Sciatic nerve (tissue), 2 donors: ENCODE data around the gene NOB1. TPM values are rescaled to one million over a fixed set of nuclear protein-coding genes. Genes with fewer than 3 reads are reported as not detected.

Experiments used
- ATAC-seq: fragments of 200-7000 bp; cut with Tn5 transposase; one replicate; pipeline ENCODE4 v1.9.1; 2020; ENCODE audit warnings: mild to moderate bottlenecking, moderate library complexity
- DNase-seq: peaks from one replicate; pipeline ENCODE4 v3.0.0-alpha.2; 2020; ENCODE audit warnings: low spot score
- intact Hi-C: fragments of 100-400 bp; cut with DNase I; formaldehyde crosslinking; loops from one replicate; pipeline ENCODE4 v1.14.2; 2022
- total RNA-seq: library from RNA; stranded (reverse); fragmentation: NEBNext Ultra II Directional; extraction: Animal tissue kit (Norgen Biotek cat#: 25700); gene quantifications from one replicate; pipeline ENCODE4 v1.2.1, GENCODE V29; 2021
- donor health status: DM: no; HTN: no; CAD: no.
- donor health status: DM: no; HTN: no; CAD: no.

The NOB1 gene
- total RNA-seq, 1 donor from 2014 or later, result 32.6 TPM

- ATAC-seq, result no peak
- intact Hi-C loops, result no loop called here
- DNase-seq, result no peak
Measured at GRCh38 chr16:69725480-69726312, 29.0 kb downstream of the NOB1 start.

GRCh38 chr16:69724981-69725479 lies 29.7 kb downstream of the NOB1 start:
- DNase-seq (no peak), ATAC-seq (peak; percentile 11)
- intact Hi-C loops, result no loop called here

DNA sequence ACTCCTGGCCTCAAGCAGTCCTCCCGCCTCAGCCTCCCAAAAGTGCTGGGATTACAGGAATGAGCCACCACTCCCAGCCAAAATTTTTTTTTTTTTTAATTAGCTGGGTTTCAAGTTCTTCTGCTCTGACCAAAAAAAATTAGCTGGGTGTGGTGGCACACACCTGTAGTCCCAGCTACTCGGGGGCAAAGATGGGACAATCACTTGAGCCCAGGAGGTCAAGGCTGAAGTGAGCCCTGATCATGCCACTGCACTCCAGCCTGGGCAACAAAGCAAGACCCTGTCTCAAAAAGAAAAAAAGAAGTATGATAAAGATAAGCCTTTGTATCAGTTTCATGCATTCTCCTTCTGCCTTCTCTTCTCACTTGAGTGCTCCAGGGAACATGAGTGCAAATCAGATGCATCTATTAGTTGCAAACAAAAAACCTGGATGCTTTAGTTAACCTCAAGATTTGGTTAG lies 30.3 kb downstream of the NOB1 start:
- intact Hi-C loops, result no loop called here
- ATAC-seq, result no peak
- DNase-seq, result no peak

DNA sequence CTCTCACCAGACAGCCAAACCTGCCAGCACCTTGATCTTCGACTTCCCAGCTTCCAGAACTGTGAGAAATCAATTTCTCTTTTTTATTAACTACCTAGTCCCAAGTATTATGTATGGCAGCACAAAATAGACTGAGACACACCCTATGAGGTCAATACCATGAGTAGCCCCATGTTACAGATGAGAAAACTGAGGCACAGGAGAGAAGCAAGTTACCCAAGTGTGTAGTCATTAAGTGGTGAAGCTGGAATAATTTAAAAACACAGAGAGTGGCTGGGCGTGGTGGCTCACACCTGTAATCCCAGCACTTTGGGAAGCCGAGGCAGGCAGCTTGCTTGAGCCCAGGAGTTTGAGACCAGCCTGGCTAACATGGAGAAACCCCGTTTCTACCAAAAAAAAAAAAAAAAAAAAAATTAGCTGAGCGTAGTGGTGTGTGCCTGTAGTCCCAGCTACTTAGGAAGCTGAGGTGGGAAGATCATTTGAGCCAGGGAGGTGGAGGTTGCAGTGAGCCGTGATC lies 33.2 kb downstream of the NOB1 start:
- ATAC-seq, result no peak
- no peak for DNase-seq
- intact Hi-C loops, result no loop called here

- no peak for ATAC-seq
- intact Hi-C loops, result no loop called here
- no peak for DNase-seq
Measured at GRCh38 chr16:69720822-69721430, 33.8 kb downstream of the NOB1 start.

GRCh38 chr16:69718111-69718764 lies 36.5 kb downstream of the NOB1 start:
- intact Hi-C loops, result no loop called here
- no peak for DNase-seq
- no peak for ATAC-seq

GRCh38 chr16:69717066-69717465 lies 37.7 kb downstream of the NOB1 start:
- ATAC-seq (no peak), DNase-seq (no peak)
- intact Hi-C loops, result no loop called here

DNA sequence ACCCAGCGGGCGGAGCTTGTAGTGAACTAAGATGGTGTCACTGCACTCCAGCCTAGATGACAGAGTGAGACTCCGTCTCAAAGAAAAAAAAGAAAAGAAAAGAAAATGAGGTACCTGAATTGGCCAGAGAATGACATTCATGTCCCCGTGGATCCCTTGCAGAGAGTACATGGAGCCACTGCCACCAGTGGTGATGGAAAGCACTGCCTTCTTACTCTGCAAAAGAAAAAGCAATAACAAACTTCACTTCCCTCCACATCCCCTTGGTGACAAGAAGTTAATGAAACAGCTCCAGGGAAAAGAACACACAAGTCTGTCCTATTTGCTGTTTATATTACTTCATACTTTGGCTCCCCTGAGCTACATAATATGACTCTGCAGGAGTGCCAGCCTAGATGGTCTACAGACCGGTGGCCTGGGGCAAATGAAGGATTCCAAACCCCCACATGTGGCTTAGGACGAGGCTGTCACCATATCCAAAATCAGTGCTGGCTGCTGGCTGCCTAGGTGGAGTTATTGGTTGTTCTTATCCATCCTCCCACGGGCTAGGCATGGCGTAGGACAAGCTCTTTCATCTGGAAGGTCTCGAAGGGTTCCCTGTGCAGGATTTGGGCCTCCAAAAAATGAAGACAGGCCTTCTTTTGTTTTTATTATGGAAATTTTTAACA lies 41.7 kb downstream of the NOB1 start:
- no peak for DNase-seq
- no peak for ATAC-seq
- intact Hi-C loops, result no loop called here

DNA sequence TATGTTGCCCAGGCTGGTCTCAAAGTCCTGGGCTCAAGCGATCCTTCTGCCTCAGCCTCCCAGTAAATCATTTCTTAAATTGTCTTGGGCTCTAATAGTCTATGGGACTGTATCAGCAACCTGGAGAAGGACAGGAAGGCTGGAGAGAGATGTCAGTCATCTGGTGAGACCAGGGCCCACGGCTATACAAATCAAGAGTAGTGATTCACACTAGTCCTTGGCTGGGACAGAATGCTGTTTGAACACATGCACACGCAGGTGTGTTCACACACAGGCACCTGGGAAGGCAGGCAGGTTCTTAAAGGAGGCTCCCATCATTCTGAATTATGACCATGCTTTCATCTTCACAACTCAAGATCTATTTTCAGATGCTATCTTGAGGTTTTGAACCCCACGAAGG lies 42.4 kb downstream of the NOB1 start:
- intact Hi-C loops, result no loop called here
- ATAC-seq, result no peak
- DNase-seq, result no peak

DNA sequence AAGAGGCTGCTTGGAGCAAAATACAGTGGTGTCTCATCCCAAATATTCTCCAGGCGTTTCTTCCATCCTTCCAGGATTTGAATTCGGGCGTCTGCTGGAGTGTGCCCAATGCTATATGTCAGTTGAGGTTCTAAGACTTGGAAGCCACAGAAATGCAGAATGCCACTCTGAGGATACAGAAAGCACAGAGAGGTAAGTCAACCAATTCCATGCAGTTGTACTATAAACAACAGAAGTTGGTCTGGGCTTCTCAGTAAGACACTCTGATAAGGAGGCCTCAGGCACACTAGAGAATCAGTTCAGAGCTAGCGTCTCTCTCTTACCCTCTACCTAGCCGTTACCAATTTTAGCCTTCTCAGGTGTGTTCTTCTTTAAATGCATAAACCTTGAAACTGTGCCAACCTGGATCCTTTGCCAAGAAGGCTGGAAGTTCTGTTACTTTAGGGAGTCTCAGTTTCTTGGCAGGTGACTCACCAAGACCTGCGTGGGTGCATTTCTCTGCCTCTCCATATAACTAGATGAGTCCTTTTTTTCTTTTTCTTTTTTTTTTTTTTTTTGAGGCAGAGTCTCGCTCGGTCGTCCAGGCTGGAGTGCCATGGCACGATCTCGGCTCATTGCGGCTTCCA lies 43.5 kb downstream of the NOB1 start:
- intact Hi-C loops, result no loop called here
- ATAC-seq (no peak), DNase-seq (no peak)

- no peak for DNase-seq
- intact Hi-C loops, result loop anchor here (2.0 kb wide), 1 partner anchor 45 kb away; the partner anchor contains the start of gene NOB1
- ATAC-seq, result peak; percentile 59
Measured at GRCh38 chr16:69709456-69710084, 45.2 kb downstream of the NOB1 start.

DNA sequence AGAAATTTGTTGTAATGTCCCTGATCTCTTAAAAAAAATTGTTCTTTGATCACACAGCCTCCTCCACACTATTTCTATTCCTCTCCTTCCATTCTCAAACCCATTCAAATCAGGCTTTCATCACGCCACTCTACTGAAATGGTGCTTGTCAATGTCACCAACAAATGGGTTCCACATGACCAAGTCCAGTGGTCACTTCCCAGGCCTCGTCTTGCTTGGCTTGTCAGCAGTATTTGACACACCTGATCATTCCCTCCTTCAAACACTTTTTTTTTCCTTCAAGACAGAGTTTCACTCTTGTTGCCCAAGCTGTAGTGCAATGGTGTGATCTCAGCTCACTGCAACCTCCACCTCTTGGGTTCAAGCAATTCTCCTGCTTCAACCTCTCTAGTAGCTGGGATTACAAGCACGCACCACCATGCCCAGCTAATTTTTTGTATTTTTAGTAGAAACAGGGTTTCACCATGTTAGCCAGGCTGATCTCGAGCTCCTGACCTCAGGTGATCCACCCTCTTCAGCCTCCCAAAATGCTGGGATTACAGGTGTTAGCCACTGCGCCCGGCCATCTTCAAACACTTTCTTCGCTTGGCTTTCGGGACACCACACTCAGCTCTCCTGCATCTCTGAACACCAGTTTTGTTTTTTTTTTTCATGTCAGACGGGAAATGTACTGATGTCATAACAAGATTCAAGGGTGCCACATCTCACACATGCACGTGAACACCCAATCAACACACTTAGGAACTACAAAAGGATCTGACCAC lies 46.6 kb downstream of the NOB1 start:
- intact Hi-C loops, result loop anchor here (2.0 kb wide), 1 partner anchor 47 kb away; the partner anchor contains the start of gene NOB1
- ATAC-seq (no peak), DNase-seq (no peak)

- ATAC-seq (no peak), DNase-seq (no peak)
- intact Hi-C loops, result no loop called here
Measured at GRCh38 chr16:69706975-69707340, 47.8 kb downstream of the NOB1 start.

- ATAC-seq (peak; percentile 93), DNase-seq (no peak)
- intact Hi-C loops, result no loop called here
Measured at GRCh38 chr16:69706256-69706974, 48.3 kb downstream of the NOB1 start.

DNA sequence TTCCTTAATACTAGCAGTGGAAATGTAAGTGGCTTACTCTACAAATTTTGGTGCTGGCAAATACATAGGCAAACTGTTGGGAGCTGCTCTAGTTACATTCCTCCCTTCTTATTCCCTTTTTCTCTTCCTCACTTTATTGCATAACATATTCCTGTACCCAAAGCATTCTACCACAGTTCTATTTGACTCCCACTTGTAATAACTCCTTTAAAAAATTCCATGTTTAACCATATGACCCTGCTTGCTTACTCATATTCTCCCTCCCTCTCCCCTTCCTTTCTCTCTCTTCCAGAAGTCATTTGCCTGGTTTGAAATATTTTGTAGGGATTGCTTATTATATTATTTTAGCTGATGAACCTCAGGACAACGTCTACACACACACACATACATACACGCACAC lies 51.1 kb downstream of the NOB1 start:
- ATAC-seq (no peak), DNase-seq (no peak)
- intact Hi-C loops, result no loop called here

- DNase-seq (no peak), ATAC-seq (no peak)
- intact Hi-C loops, result no loop called here
Measured at GRCh38 chr16:69701866-69702265, 52.9 kb downstream of the NOB1 start.

- DNase-seq, result no peak
- intact Hi-C loops, result no loop called here
- ATAC-seq, result no peak
Measured at GRCh38 chr16:69701452-69701851, 53.3 kb downstream of the NOB1 start.
